ENCODE results near the gene PDHX.

The PDHX gene

GRCh38 chr11:34990916-34991315 is 74.5 kb downstream of the PDHX start:
- Histone ChIP-seq H4K20me1 (ENCODE audit: insufficient read depth, low read length) (no peaks in the 10 kb centered on the region), H3K4me2 (ENCODE audit: insufficient read depth, low read length) (no peak overlapping the region), H3K79me2 (ENCODE audit: insufficient read depth, low read length) (no peaks in the 10 kb centered on the region), H3K9ac (ENCODE audit: low read depth, low read length) (no peak overlapping the region), H3K4me1 (ENCODE audit: insufficient read depth, low read length) (peaks cover 26% of the 10 kb centered on the region), H3K9me3 (ENCODE audit: insufficient read depth, low read length, severe bottlenecking) (no peaks in the 10 kb centered on the region), H3K4me3 (ENCODE audit: low read depth in 1 of 2, low read length in 2 of 2) (no peak overlapping the region), H2AFZ (ENCODE audit: low read depth, low read length) (no peak overlapping the region), H3K27me3 (ENCODE audit: insufficient read depth, low read length, poor library complexity) (no peaks in the 10 kb centered on the region), H3K27ac (ENCODE audit: low read length) (no peak overlapping the region), H3K36me3 (ENCODE audit: insufficient read depth, low read length) (peaks cover 4% of the 10 kb centered on the region; the same call in 1 of the 2 replicates)
- DNase-seq (no peak), ATAC-seq (ENCODE audit: insufficient read depth, low read depth) (no peak)
- TF ChIP-seq, protein P1, sequence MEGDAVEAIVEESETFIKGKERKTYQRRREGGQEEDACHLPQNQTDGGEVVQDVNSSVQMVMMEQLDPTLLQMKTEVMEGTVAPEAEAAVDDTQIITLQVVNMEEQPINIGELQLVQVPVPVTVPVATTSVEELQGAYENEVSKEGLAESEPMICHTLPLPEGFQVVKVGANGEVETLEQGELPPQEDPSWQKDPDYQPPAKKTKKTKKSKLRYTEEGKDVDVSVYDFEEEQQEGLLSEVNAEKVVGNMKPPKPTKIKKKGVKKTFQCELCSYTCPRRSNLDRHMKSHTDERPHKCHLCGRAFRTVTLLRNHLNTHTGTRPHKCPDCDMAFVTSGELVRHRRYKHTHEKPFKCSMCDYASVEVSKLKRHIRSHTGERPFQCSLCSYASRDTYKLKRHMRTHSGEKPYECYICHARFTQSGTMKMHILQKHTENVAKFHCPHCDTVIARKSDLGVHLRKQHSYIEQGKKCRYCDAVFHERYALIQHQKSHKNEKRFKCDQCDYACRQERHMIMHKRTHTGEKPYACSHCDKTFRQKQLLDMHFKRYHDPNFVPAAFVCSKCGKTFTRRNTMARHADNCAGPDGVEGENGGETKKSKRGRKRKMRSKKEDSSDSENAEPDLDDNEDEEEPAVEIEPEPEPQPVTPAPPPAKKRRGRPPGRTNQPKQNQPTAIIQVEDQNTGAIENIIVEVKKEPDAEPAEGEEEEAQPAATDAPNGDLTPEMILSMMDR (IDR thresholded peaks at IDR 0.05; ENCODE audit: borderline replicate concordance, extremely low read depth, low read length, poor library complexity, severe bottlenecking), result no peak
- TF ChIP-seq EZH2 (IDR thresholded peaks at IDR 0.05; ENCODE audit: borderline replicate concordance, low read depth, low read length, severe bottlenecking), result no peak

- Histone ChIP-seq H3K4me1 (ENCODE audit: insufficient read depth, low read length) (peaks cover 5% of the 10 kb centered on the region; the same call in 1 of the 2 replicates), H3K4me2 (ENCODE audit: insufficient read depth, low read length) (no peak overlapping the region), H3K27me3 (ENCODE audit: insufficient read depth, low read length, poor library complexity) (no peaks in the 10 kb centered on the region), H3K9me3 (ENCODE audit: insufficient read depth, low read length, severe bottlenecking) (no peaks in the 10 kb centered on the region), H3K4me3 (ENCODE audit: low read depth in 1 of 2, low read length in 2 of 2) (no peak overlapping the region), H3K36me3 (ENCODE audit: insufficient read depth, low read length) (peaks cover 4% of the 10 kb centered on the region; the same call in 1 of the 2 replicates), H3K9ac (ENCODE audit: low read depth, low read length) (no peak overlapping the region), H3K27ac (ENCODE audit: low read length) (no peak overlapping the region), H2AFZ (ENCODE audit: low read depth, low read length) (no peak overlapping the region), H4K20me1 (ENCODE audit: insufficient read depth, low read length) (no peaks in the 10 kb centered on the region), H3K79me2 (ENCODE audit: insufficient read depth, low read length) (no peaks in the 10 kb centered on the region)
- DNase-seq (no peak), ATAC-seq (ENCODE audit: insufficient read depth, low read depth) (no peak)
- TF ChIP-seq, protein P1 (IDR thresholded peaks at IDR 0.05; ENCODE audit: borderline replicate concordance, extremely low read depth, low read length, poor library complexity, severe bottlenecking), result no peak
- no peak for TF ChIP-seq EZH2 (IDR thresholded peaks at IDR 0.05; ENCODE audit: borderline replicate concordance, low read depth, low read length, severe bottlenecking)
Measured at GRCh38 chr11:34994854-34995253, 78.4 kb downstream of the PDHX start.

- no peaks in the 10 kb centered on the region for H3K9me3 ChIP-seq (ENCODE audit: insufficient read depth, low read length, severe bottlenecking)
- peaks cover 5% of the 10 kb centered on the region; the same call in 1 of the 2 replicates for H3K4me1 ChIP-seq (ENCODE audit: insufficient read depth, low read length)
- H3K79me2 ChIP-seq (ENCODE audit: insufficient read depth, low read length), result no peaks in the 10 kb centered on the region
- no peak overlapping the region for H3K27ac ChIP-seq (ENCODE audit: low read length)
- TF ChIP-seq, protein P1 (IDR thresholded peaks at IDR 0.05; ENCODE audit: borderline replicate concordance, extremely low read depth, low read length, poor library complexity, severe bottlenecking), result no peak
- TF ChIP-seq EZH2 (IDR thresholded peaks at IDR 0.05; ENCODE audit: borderline replicate concordance, low read depth, low read length, severe bottlenecking), result no peak
- no peak overlapping the region for H3K4me3 ChIP-seq (ENCODE audit: low read depth in 1 of 2, low read length in 2 of 2)
- no peak for ATAC-seq (ENCODE audit: insufficient read depth, low read depth)
- H3K27me3 ChIP-seq (ENCODE audit: insufficient read depth, low read length, poor library complexity), result no peaks in the 10 kb centered on the region
- peaks cover 4% of the 10 kb centered on the region; the same call in 1 of the 2 replicates for H3K36me3 ChIP-seq (ENCODE audit: insufficient read depth, low read length)
- no peak overlapping the region for H3K9ac ChIP-seq (ENCODE audit: low read depth, low read length)
- no peak overlapping the region for H3K4me2 ChIP-seq (ENCODE audit: insufficient read depth, low read length)
- no peak overlapping the region for H2AFZ ChIP-seq (ENCODE audit: low read depth, low read length)
- H4K20me1 ChIP-seq (ENCODE audit: insufficient read depth, low read length), result no peaks in the 10 kb centered on the region
- no peak for DNase-seq
Measured at GRCh38 chr11:34996958-34997357, 80.5 kb downstream of the PDHX start.

All from DND-41 (cell line).